GM23338 (cell line): ENCODE data around the gene TENM4. TPM values are rescaled to one million over a fixed set of nuclear protein-coding genes. Genes with fewer than 3 reads are reported as not detected.

ENCODE experiments used
- ATAC-seq: fragments of 200-7000 bp; cut with Tn5 transposase; 3 replicates; pipeline ENCODE4 v1.9.1; 2020
- DNase-seq: peaks from one replicate; pipeline ENCODE4 v3.0.0-alpha.2; 2015; ENCODE audit warnings: low spot score
- H2AFZ ChIP-seq: fragments of 200-600 bp; sonication (generic); 2 replicates; pipeline ENCODE4 v1.8.0; 2016; ENCODE audit warnings: antibody characterized with exemption, mild to moderate bottlenecking, moderate library complexity
- H3F3A ChIP-seq: fragments of 200-600 bp; sonication (generic); replicated peaks from 2 replicates; pipeline ENCODE4 v1.8.0; 2017; ENCODE audit warnings: antibody characterized with exemption, mixed run types, low read depth
- H3K27ac ChIP-seq: fragments of 200-600 bp; sonication (generic); 2 replicates; pipeline ENCODE4 v1.6.1; 2016; ENCODE audit warnings: low read depth
- H3K27me3 ChIP-seq: fragments of 200-600 bp; sonication (generic); 2 replicates; pipeline ENCODE4 v1.8.0; 2016; ENCODE audit warnings: mild to moderate bottlenecking, mixed run types, moderate library complexity; ENCODE audit not compliant: insufficient read depth
- H3K36me3 ChIP-seq: fragments of 200-600 bp; sonication (generic); 2 replicates; pipeline ENCODE4 v1.8.0; 2016; ENCODE audit warnings: mild to moderate bottlenecking; ENCODE audit not compliant: insufficient read depth
- H3K4me1 ChIP-seq: fragments of 200-600 bp; sonication (generic); 2 replicates; pipeline ENCODE4 v1.8.0; 2016; ENCODE audit warnings: mild to moderate bottlenecking, moderate library complexity; ENCODE audit not compliant: insufficient read depth
- H3K4me2 ChIP-seq: fragments of 200-600 bp; sonication (generic); 2 replicates; pipeline ENCODE4 v1.7.1; 2017; ENCODE audit warnings: mixed run types
- H3K4me3 ChIP-seq: fragments of 200-600 bp; sonication (generic); 2 replicates; pipeline ENCODE4 v1.6.1; 2016; ENCODE audit warnings: mixed run types
- H3K79me2 ChIP-seq: fragments of 200-600 bp; sonication (generic); replicated peaks from 2 replicates; pipeline ENCODE4 v1.8.0; 2017; ENCODE audit warnings: mild to moderate bottlenecking; ENCODE audit not compliant: insufficient read depth
- H3K9me2 ChIP-seq: fragments of 200-600 bp; sonication (generic); 2 replicates; pipeline ENCODE4 v1.8.0; 2017; ENCODE audit not compliant: insufficient read depth
- H4K20me1 ChIP-seq: fragments of 200-600 bp; sonication (generic); replicated peaks from 2 replicates; pipeline ENCODE4 v1.8.0; 2017; ENCODE audit warnings: mild to moderate bottlenecking; ENCODE audit not compliant: insufficient read depth
- H3K27ac Mint-ChIP-seq: 2 replicates; pipeline ENCODE4 v1.8.0; 2020; ENCODE audit warnings: inconsistent platforms, mild to moderate bottlenecking, moderate library complexity, mixed read lengths
- H3K27me3 Mint-ChIP-seq: 3 replicates; pipeline ENCODE4 v1.8.0; 2022; ENCODE audit warnings: low read depth, mild to moderate bottlenecking, moderate library complexity, mixed read lengths, inconsistent platforms; ENCODE audit not compliant: insufficient read depth, poor library complexity
- H3K36me3 Mint-ChIP-seq: 3 replicates; pipeline ENCODE4 v1.8.0; 2021; ENCODE audit warnings: low read depth, mild to moderate bottlenecking, inconsistent platforms, moderate library complexity, mixed read lengths
- H3K4me1 Mint-ChIP-seq: 3 replicates; pipeline ENCODE4 v1.8.0; 2020; ENCODE audit warnings: mild to moderate bottlenecking, inconsistent platforms, mixed read lengths
- H3K4me3 Mint-ChIP-seq: 3 replicates; pipeline ENCODE4 v1.8.0; 2021; ENCODE audit warnings: moderate library complexity, mild to moderate bottlenecking, inconsistent platforms, mixed read lengths
- H3K9me3 Mint-ChIP-seq: 3 replicates; pipeline ENCODE4 v1.8.0; 2020; ENCODE audit warnings: moderate library complexity, mild to moderate bottlenecking, inconsistent platforms, mixed read lengths
- ETS1 ChIP-seq: IDR thresholded peaks from 2 replicates; pipeline ENCODE4 v1.6.1; 2016; ENCODE audit warnings: antibody characterized with exemption
- EZH2 ChIP-seq: fragments of 200-600 bp; sonication (generic); IDR thresholded peaks from one replicate; pipeline ENCODE4 v1.8.0; 2017; ENCODE audit warnings: antibody characterized with exemption, mild to moderate bottlenecking, low read depth; ENCODE audit not compliant: unreplicated experiment
- NANOG ChIP-seq: IDR thresholded peaks from 2 replicates; pipeline ENCODE4 v1.6.1; 2016; ENCODE audit warnings: antibody characterized with exemption, borderline replicate concordance
- ZNF331 ChIP-seq: fragments of 250-450 bp; sonication (Bioruptor Pico); IDR thresholded peaks from 2 replicates; pipeline ENCODE4 v1.5.0; 2020; ENCODE audit warnings: low read depth, mild to moderate bottlenecking, moderate library complexity
- ZNF462 ChIP-seq: fragments of 250-450 bp; sonication (Bioruptor Pico); IDR thresholded peaks from 2 replicates; pipeline ENCODE4 v1.5.0; 2020; ENCODE audit warnings: mild to moderate bottlenecking, moderate library complexity
- polyA plus RNA-seq: library from polyadenylated mRNA; unstranded; fragments of >200 nt; fragmentation: Nextera tagmentation; extraction: Ambion mirVana; gene quantifications from 2 replicates; pipeline ENCODE4 v1.2.1, GENCODE V29; 2016
- total RNA-seq: library from RNA; depleted of rRNA; stranded (reverse); fragments of >200 nt; shearing (Covaris generic); gene quantifications from 2 replicates; pipeline ENCODE4 v1.2.3, GENCODE V29; 2014

Gene TENM4
- total and polyA plus RNA-seq, 2 experiments from 2014 or later, result 7.3 TPM

- 0 out of 3 replicates have a peak, but pooled peaks cover 2% of the 10 kb centered on the region for H3K9me3 Mint-ChIP-seq
- H3K27me3 Mint-ChIP-seq, result peaks cover 6% of the 10 kb centered on the region
These were observed 751.2 kb downstream of the TENM4 start for GRCh38 chr11:78689585-78690153.

More at GRCh38 chr11:78689585-78690153, 751.2 kb downstream of the TENM4 start:
- Histone ChIP-seq H3K36me3 (no peaks in the 10 kb centered on the region), H3K4me1 (peaks cover 23% of the 10 kb centered on the region), H3K27me3 (no peaks in the 10 kb centered on the region), H3K9me2 (peaks cover 6% of the 10 kb centered on the region; the same call in 1 of the 2 replicates), H3K79me2 (no peaks in the 10 kb centered on the region), H4K20me1 (no peaks in the 10 kb centered on the region), H2AFZ (no peak overlapping the region; the same call in 1 of the 2 replicates), H3F3A (no peaks in the 10 kb centered on the region), H3K4me2 (peak overlapping the region; percentile 30), H3K27ac (no peak overlapping the region), H3K4me3 (no peak overlapping the region)
- ATAC-seq (peak; percentile 51), DNase-seq (no peak)
- H3K4me1 Mint-ChIP-seq, result peaks cover 27% of the 10 kb centered on the region
- no peak overlapping the region for H3K4me3 Mint-ChIP-seq
- TF ChIP-seq NANOG (no peak), ZNF331 (CRISPR knock-in tag) (no peak), EZH2 (no peak), ZNF462 (CRISPR knock-in tag) (no peak), ETS1 (no peak)
- H3K27ac Mint-ChIP-seq, result peak overlapping the region; percentile 82; the same call in 1 of the 2 replicates
- peaks cover 6% of the 10 kb centered on the region; the same call in 2 of the 3 replicates for H3K36me3 Mint-ChIP-seq
